ENCODE measurements around the gene KNDC1. TPM values are rescaled to one million over a fixed set of nuclear protein-coding genes. Genes with fewer than 3 reads are reported as not detected.

The KNDC1 gene
- total RNA-seq, 5 donors from 2014 or later (not counting 1 experiment from before 2014, with no cell fraction given): 0.09 to 1.2 (median 0.35) TPM

DNA sequence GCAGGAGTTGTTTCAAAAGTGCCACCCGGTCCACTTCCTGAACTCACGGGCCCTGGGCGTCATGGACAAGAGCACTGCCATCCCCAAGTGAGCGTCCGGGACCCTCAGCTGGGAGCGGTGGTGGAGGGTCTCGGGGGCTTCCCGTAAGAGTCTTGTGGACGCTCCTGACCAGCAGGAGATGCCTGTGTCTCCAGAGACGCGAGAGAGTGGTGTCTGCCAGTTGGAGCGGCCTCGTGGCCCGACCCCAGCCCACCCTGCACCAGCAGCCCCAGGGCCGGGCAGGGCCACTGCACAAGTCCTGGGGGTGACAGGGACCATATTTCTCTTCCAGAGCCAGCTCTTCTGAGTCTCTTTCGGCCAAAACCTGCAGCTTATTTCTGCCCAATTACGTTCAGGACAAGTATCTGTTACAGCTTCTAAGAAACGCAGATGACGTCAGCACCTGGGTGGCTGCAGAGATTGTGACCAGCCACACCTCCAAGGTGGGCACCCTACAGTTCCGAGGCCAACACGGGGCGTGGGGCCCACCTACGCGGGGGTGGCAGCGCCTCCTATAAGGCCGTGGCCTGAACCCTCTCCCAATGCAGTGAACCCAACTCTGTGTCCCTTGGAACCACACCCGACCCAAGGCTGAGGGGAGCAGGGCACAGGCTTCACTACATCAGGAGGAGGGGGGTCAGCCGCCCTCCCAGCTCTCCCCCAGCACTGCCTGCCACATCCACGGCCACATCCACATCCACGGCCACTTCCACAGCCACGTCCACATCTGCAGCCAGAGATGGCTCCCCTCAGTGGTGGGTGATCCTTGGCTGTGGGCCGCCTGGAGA is 53.8 kb downstream of the KNDC1 start:
- Mint-ChIP-seq H3K9me3 (no peaks in the 10 kb centered on the region), H3K27ac (no peak overlapping the region), H3K4me1 (peaks cover 0 to 6% (median 2%) of the 10 kb centered on the region in 3 donors), H3K36me3 (no peaks in the 10 kb centered on the region), H3K27me3 (peaks cover 4 to 12% of the 10 kb centered on the region in 2 donors), H3K4me3 (no peak overlapping the region)
- H3K4me3 ChIP-seq (ENCODE audit: control insufficient read depth in 1 of 2, extremely low read depth in 1 of 2, low read length in 1 of 2): no peak overlapping the region
- H3K27ac ChIP-seq (ENCODE audit: low read length): no peak overlapping the region
- POLR2A ChIA-PET: no interaction called here
- ATAC-seq (replicated peaks in 1 of 4) (no peak), DNase-seq (no peak)
- no peaks in the 10 kb centered on the region for H3K36me3 ChIP-seq (ENCODE audit: control insufficient read depth in 2 of 2, extremely low read depth in 1 of 2, insufficient read depth in 1 of 2, low read length in 1 of 2)
- WGBS (ENCODE audit: insufficient coverage): 79% methylated on average over 28 of the region's 32 CpGs
- peaks cover 0 to 59% of the 10 kb centered on the region in 2 experiments for H3K27me3 ChIP-seq (replicated peaks in 1 of 2; ENCODE audit: control insufficient read depth in 2 of 2, extremely low read depth in 1 of 2, insufficient read depth in 2 of 2, low read length in 1 of 2)
- CTCF ChIA-PET: no interaction called here
- peaks cover 0 to 3% of the 10 kb centered on the region in 2 experiments for H3K4me1 ChIP-seq (ENCODE audit: control insufficient read depth in 1 of 2, extremely low read depth in 1 of 2, insufficient read depth in 2 of 2, low read length in 2 of 2)
- no peaks in the 10 kb centered on the region for H3K9me3 ChIP-seq

DNA sequence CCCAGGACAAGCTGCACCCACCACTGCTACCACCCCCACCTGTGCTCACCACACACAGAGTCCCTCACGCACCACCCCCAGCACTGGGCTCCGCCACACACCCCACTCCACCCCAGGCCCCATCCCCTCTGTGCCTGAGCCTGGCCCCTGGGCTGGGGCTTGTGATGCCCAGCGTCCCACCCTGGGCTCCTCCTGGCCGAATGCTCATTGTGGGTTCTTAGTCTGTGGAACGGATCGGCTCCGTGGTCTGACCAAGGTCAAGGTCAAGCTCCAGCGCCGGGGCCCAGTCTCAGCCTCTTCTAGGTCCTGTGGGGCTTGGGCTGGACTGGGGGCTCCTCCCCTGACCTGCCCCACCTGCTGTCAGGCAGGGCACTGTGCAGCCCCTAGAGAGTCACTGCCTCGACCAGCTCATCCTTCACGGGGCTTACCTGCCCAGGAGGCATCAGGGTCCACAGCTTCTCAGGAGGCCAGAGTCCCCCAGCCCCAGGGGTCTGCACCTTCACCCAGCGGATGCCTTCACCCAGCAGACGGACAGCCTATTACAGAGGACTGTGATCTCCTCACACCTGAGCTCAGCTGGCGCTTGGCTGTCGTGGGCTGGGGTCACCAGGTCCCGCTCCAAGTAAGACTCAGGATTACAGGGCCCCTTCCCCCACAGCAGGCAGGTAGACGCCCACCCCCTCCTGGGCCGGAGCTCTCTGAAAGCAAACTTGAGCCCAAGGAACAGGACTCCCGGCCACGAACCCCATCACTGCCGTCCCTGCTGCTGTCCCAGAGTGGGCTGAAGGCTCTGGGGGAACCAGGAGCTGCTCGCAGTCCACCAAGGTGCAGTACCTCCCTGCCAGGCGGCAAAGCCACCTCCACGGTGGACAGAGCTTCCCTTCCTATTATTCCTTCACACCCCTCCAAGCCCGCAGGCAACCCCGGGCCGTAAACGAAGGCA is 54.7 kb downstream of the KNDC1 start:
- H3K36me3 ChIP-seq (ENCODE audit: control insufficient read depth in 2 of 2, extremely low read depth in 1 of 2, insufficient read depth in 1 of 2, low read length in 1 of 2): no peaks in the 10 kb centered on the region
- H3K9me3 Mint-ChIP-seq: no peaks in the 10 kb centered on the region
- ChIA-PET CTCF (no interaction called here), POLR2A (no interaction called here)
- H3K27ac ChIP-seq (ENCODE audit: low read length): no peak overlapping the region
- H3K4me3 Mint-ChIP-seq: no peak overlapping the region
- peaks cover 0 to 6% (median 2%) of the 10 kb centered on the region in 3 donors for H3K4me1 Mint-ChIP-seq
- no peaks in the 10 kb centered on the region for H3K9me3 ChIP-seq
- no peak overlapping the region for H3K4me3 ChIP-seq (ENCODE audit: control insufficient read depth in 1 of 2, extremely low read depth in 1 of 2, low read length in 1 of 2)
- no peak for DNase-seq
- ATAC-seq (replicated peaks in 1 of 4): no peak
- H3K36me3 Mint-ChIP-seq: no peaks in the 10 kb centered on the region
- 80% methylated on average over 24 of the region's 28 CpGs for WGBS (ENCODE audit: insufficient coverage)
- peaks cover 0 to 65% of the 10 kb centered on the region in 2 experiments for H3K27me3 ChIP-seq (replicated peaks in 1 of 2; ENCODE audit: control insufficient read depth in 2 of 2, extremely low read depth in 1 of 2, insufficient read depth in 2 of 2, low read length in 1 of 2)
- H3K27me3 Mint-ChIP-seq: peaks cover 4 to 17% of the 10 kb centered on the region in 2 donors
- H3K27ac Mint-ChIP-seq: no peak overlapping the region
- peaks cover 0 to 3% of the 10 kb centered on the region in 2 experiments for H3K4me1 ChIP-seq (ENCODE audit: control insufficient read depth in 1 of 2, extremely low read depth in 1 of 2, insufficient read depth in 2 of 2, low read length in 2 of 2)

DNA sequence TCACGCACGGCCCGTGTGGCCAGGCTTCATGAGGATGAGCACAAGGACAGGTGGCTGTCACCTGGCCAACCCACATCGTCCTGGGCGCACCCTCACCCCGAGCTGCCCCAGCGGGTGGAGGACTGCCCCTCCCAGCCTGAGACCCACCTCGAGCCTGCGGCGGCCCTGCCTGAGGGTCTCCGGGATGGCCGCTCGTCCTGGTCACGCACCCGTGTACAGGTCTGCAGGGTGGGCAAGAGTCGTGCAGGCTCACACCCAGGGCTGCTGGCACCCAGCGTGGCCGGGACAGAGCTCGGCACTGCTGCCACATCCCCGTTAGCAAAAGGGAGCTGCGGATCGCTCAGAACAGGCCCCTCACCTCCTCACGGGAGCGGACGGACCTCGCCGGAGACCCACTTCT is 55.6 kb downstream of the KNDC1 start:
- Mint-ChIP-seq H3K36me3 (no peaks in the 10 kb centered on the region), H3K4me1 (peaks cover 0 to 2% (median under 1%) of the 10 kb centered on the region in 3 donors), H3K4me3 (no peak overlapping the region), H3K27me3 (peaks cover 4 to 18% of the 10 kb centered on the region in 2 donors), H3K27ac (no peak overlapping the region), H3K9me3 (no peaks in the 10 kb centered on the region)
- Histone ChIP-seq H3K9me3 (no peaks in the 10 kb centered on the region), H3K4me3 (ENCODE audit: control insufficient read depth in 1 of 2, extremely low read depth in 1 of 2, low read length in 1 of 2) (no peak overlapping the region), H3K4me1 (ENCODE audit: control insufficient read depth in 1 of 2, extremely low read depth in 1 of 2, insufficient read depth in 2 of 2, low read length in 2 of 2) (peaks cover 0 to 2% of the 10 kb centered on the region in 2 experiments), H3K27me3 (replicated peaks in 1 of 2; ENCODE audit: control insufficient read depth in 2 of 2, extremely low read depth in 1 of 2, insufficient read depth in 2 of 2, low read length in 1 of 2) (peaks cover 0 to 65% of the 10 kb centered on the region in 2 experiments), H3K36me3 (ENCODE audit: control insufficient read depth in 2 of 2, extremely low read depth in 1 of 2, insufficient read depth in 1 of 2, low read length in 1 of 2) (no peaks in the 10 kb centered on the region), H3K27ac (ENCODE audit: low read length) (no peak overlapping the region)
- POLR2A ChIA-PET: no interaction called here
- CTCF ChIA-PET: no interaction called here
- no peak for ATAC-seq (replicated peaks in 1 of 4)
- WGBS (ENCODE audit: insufficient coverage): 94% methylated on average over 27 of the region's 27 CpGs
- no peak for DNase-seq

DNA sequence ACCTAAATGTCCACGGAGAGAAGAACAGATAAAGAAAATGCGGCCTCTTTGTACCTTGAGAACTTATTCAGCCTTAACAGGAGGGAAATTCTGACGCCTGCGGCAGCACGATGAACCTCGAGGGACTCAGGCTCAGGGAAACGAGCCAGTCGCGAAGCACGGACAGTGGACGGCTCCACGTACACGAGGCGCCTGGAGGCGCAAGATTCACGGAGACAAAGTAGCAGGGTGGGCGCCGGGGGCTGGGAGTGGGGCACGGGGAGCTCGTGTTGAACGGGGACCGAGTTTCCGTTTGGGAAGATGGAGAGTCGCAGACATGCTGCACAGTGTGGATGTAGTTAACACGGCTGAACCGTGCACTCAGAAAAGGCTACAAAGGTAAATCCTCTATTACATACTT is 56.8 kb downstream of the KNDC1 start:
- POLR2A ChIA-PET: no interaction called here
- CTCF ChIA-PET: no interaction called here
- Histone ChIP-seq H3K27me3 (replicated peaks in 1 of 2; ENCODE audit: control insufficient read depth in 2 of 2, extremely low read depth in 1 of 2, insufficient read depth in 2 of 2, low read length in 1 of 2) (peaks cover 0 to 61% of the 10 kb centered on the region in 2 experiments), H3K36me3 (ENCODE audit: control insufficient read depth in 2 of 2, extremely low read depth in 1 of 2, insufficient read depth in 1 of 2, low read length in 1 of 2) (no peaks in the 10 kb centered on the region), H3K27ac (ENCODE audit: low read length) (no peak overlapping the region), H3K9me3 (no peaks in the 10 kb centered on the region), H3K4me1 (ENCODE audit: control insufficient read depth in 1 of 2, extremely low read depth in 1 of 2, insufficient read depth in 2 of 2, low read length in 2 of 2) (no peaks in the 10 kb centered on the region), H3K4me3 (ENCODE audit: control insufficient read depth in 1 of 2, extremely low read depth in 1 of 2, low read length in 1 of 2) (no peak overlapping the region)
- H3K4me3 Mint-ChIP-seq: no peak overlapping the region
- H3K9me3 Mint-ChIP-seq: no peaks in the 10 kb centered on the region
- 84% methylated on average over 20 of the region's 26 CpGs for WGBS (ENCODE audit: insufficient coverage)
- DNase-seq (no peak), ATAC-seq (replicated peaks in 1 of 4) (no peak)
- H3K4me1 Mint-ChIP-seq: peaks cover 0 to 4% (median 0%) of the 10 kb centered on the region in 3 donors
- no peak overlapping the region for H3K27ac Mint-ChIP-seq
- peaks cover 10 to 27% of the 10 kb centered on the region in 2 donors for H3K27me3 Mint-ChIP-seq
- no peaks in the 10 kb centered on the region for H3K36me3 Mint-ChIP-seq

DNA sequence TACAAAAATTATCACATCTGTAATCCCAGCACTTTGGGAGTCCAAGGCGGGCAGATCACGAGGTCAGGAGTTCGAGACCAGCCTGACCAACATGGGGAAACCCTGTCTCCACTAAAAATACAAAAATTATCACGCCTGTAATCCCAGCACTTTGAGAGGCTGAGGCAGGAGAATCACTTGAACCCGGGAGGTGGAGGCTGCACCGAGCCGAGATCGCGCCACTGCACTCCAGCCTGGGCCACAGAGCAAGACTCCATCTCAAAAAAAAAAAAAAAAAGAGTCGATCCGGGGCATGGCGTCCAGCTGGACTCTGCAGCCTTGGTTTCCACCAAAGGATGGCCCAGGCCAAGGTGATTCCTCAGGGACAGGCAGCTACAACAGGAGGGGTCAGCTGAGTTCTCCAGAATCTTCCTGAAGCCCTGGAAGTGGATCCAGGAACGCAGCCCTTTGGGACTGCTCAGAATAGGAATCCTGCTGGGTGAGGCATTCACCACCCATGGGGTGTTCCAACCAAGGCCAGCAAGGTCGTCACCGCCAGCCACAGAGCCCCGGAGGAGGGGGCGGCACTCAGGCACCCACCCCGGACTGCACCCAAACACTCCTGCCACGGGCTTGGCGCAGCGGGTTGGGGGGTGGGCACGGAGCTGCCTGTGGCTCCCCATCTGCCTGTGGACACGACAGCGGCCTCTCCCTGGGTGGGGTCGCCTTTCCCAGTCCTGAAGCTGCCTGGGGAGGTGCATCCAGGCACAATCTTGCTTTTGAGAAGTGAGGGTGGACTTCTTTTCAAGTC is 58.0 kb downstream of the KNDC1 start:
- H3K9me3 ChIP-seq: no peaks in the 10 kb centered on the region
- DNase-seq (no peak), ATAC-seq (replicated peaks in 1 of 4) (no peak)
- no peaks in the 10 kb centered on the region for H3K4me1 ChIP-seq (ENCODE audit: control insufficient read depth in 1 of 2, extremely low read depth in 1 of 2, insufficient read depth in 2 of 2, low read length in 2 of 2)
- Mint-ChIP-seq H3K36me3 (no peaks in the 10 kb centered on the region), H3K27ac (no peak overlapping the region), H3K4me1 (peaks cover 0 to 2% (median 0%) of the 10 kb centered on the region in 3 donors), H3K4me3 (no peak overlapping the region), H3K27me3 (peaks cover 10 to 24% of the 10 kb centered on the region in 2 donors), H3K9me3 (no peaks in the 10 kb centered on the region)
- no peak overlapping the region for H3K27ac ChIP-seq (ENCODE audit: low read length)
- H3K27me3 ChIP-seq (replicated peaks in 1 of 2; ENCODE audit: control insufficient read depth in 2 of 2, extremely low read depth in 1 of 2, insufficient read depth in 2 of 2, low read length in 1 of 2): peaks cover 0 to 54% of the 10 kb centered on the region in 2 experiments
- POLR2A ChIA-PET: no interaction called here
- WGBS (ENCODE audit: insufficient coverage): 86% methylated on average over 16 of the region's 25 CpGs
- H3K4me3 ChIP-seq (ENCODE audit: control insufficient read depth in 1 of 2, extremely low read depth in 1 of 2, low read length in 1 of 2): no peak overlapping the region
- CTCF ChIA-PET: no interaction called here
- no peaks in the 10 kb centered on the region for H3K36me3 ChIP-seq (ENCODE audit: control insufficient read depth in 2 of 2, extremely low read depth in 1 of 2, insufficient read depth in 1 of 2, low read length in 1 of 2)

DNA sequence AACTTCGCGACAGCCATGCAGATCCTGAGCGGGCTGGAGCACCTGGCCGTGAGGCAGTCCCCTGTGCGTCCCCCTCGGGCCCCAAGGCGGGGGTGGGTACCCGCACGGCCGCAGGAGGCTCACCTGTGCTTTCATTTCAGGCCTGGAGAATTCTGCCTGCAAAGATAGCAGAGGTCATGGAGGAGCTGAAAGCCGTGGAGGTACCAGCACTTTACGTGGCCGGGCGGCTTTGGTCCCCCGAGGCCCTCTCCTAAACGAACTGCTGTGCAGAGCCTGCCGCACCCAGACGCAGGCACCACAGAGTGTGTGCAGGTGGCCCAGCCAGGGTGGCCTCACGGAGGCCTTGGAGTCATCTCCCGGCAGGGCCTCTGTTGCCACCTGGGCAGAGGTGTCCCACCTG is 58.9 kb downstream of the KNDC1 start:
- peaks cover 10 to 24% of the 10 kb centered on the region in 2 donors for H3K27me3 Mint-ChIP-seq

More for the DNA sequence above, 58.9 kb downstream of the KNDC1 start:
- no peaks in the 10 kb centered on the region for H3K36me3 ChIP-seq (ENCODE audit: control insufficient read depth in 2 of 2, extremely low read depth in 1 of 2, insufficient read depth in 1 of 2, low read length in 1 of 2)
- H3K9me3 ChIP-seq: no peaks in the 10 kb centered on the region
- H3K4me3 ChIP-seq (ENCODE audit: control insufficient read depth in 1 of 2, extremely low read depth in 1 of 2, low read length in 1 of 2): no peak overlapping the region
- H3K36me3 Mint-ChIP-seq: no peaks in the 10 kb centered on the region
- peaks cover 0 to 46% of the 10 kb centered on the region in 2 experiments for H3K27me3 ChIP-seq (replicated peaks in 1 of 2; ENCODE audit: control insufficient read depth in 2 of 2, extremely low read depth in 1 of 2, insufficient read depth in 2 of 2, low read length in 1 of 2)
- no peak overlapping the region for H3K27ac ChIP-seq (ENCODE audit: low read length)
- no peaks in the 10 kb centered on the region for H3K9me3 Mint-ChIP-seq
- CTCF ChIA-PET: no interaction called here
- peaks cover 0 to 2% (median 0%) of the 10 kb centered on the region in 3 donors for H3K4me1 Mint-ChIP-seq
- no peak overlapping the region for H3K27ac Mint-ChIP-seq
- no peaks in the 10 kb centered on the region for H3K4me1 ChIP-seq (ENCODE audit: control insufficient read depth in 1 of 2, extremely low read depth in 1 of 2, insufficient read depth in 2 of 2, low read length in 2 of 2)
- H3K4me3 Mint-ChIP-seq: no peak overlapping the region
- WGBS (ENCODE audit: insufficient coverage): 85% methylated on average over 20 of the region's 20 CpGs
- ATAC-seq (replicated peaks in 1 of 4) (no peak), DNase-seq (no peak)
- POLR2A ChIA-PET: no interaction called here
